GM12892 (cell line): ENCODE measurements around the gene CAPZB.

Source experiments
- POLR2A ChIP-seq: IDR thresholded peaks from 2 replicates; pipeline ENCODE4 v1.6.1; 2011; ENCODE audit warnings: low read depth, low read length, control low read depth
- POLR2AphosphoS5 ChIP-seq: IDR thresholded peaks from 2 replicates; pipeline ENCODE4 v1.6.1; 2011; ENCODE audit warnings: low read depth, low read length, control low read depth
- TAF1 ChIP-seq: IDR thresholded peaks from 2 replicates; pipeline ENCODE4 v1.6.1; 2011; ENCODE audit warnings: low read depth, mild to moderate bottlenecking, control low read depth, low read length, borderline replicate concordance

DNA sequence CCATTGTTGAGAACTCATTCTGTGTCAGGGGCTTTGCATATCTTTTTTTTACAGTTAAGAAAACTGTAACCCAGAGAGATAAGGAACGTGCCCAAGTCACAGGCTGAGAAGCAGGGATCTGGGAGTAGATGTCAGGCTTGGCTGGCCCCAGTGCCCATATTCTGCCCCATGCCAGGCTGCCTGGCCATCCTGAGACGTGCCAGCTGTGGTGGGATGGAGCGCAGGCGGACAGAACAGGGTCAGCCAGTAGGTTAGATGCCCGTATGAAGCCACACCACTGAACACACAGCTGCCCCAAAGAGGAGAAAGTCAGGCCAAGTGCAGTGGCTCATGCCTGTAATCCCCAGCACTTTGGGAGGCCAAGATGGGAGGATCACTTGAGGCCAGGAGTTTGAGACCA, 117.3 kb downstream of the CAPZB start:
- TF ChIP-seq TAF1 (no peak), POLR2A (no peak), POLR2AphosphoS5 (no peak)
